Measurements from ENCODE around the gene IL1R1. TPM values are rescaled to one million over a fixed set of nuclear protein-coding genes. Genes with fewer than 3 reads are reported as not detected.

Gene IL1R1
- 100 to 1,000 TPM in 1 of 2 donors, 10 to 100 TPM in 1; 65.1 to 281 TPM for total RNA-seq

GRCh38 chr2:102141970-102142828 is at the start of gene IL1R1:
Gene IL1R1, plus strand, starts transcription at chr2:102142746. Its CDS starts 14,979 bp downstream, at chr2:102157725.
- ATAC-seq (ENCODE audit: insufficient number of reproducible peaks, low FRiP score, low read depth) = peak; percentile 61
- no peaks in the 10 kb centered on the region for H3K27me3 ChIP-seq (replicated peaks; ENCODE audit: insufficient read depth)
- no peaks in the 10 kb centered on the region for H3K36me3 ChIP-seq
- H3K27ac ChIP-seq = peak within 1 kb of the TSS; percentile 92 to 94
- no peak for TF ChIP-seq CTCF (IDR thresholded peaks at IDR 0.05)
- no peak for DNase-seq (ENCODE audit: low spot score)
- peaks cover 7 to 32% of the 10 kb centered on the region in 2 donors for H3K4me1 ChIP-seq (ENCODE audit: control insufficient read depth in 1 of 2, low read depth in 2 of 2)
- peaks cover 5% of the 10 kb centered on the region for H3K9me3 ChIP-seq
- peak within 1 kb of the TSS; percentile 76 for H3K4me3 ChIP-seq

GRCh38 chr2:102093662-102094061 is 48.9 kb upstream of the IL1R1 start:
- Histone ChIP-seq H3K4me1 (ENCODE audit: control insufficient read depth in 1 of 2, low read depth in 2 of 2) (no peaks in the 10 kb centered on the region), H3K36me3 (no peaks in the 10 kb centered on the region), H3K27ac (no peak overlapping the region), H3K9me3 (no peaks in the 10 kb centered on the region), H3K4me3 (no peak overlapping the region), H3K27me3 (replicated peaks; ENCODE audit: insufficient read depth) (no peaks in the 10 kb centered on the region)
- DNase-seq (ENCODE audit: low spot score) (no peak), ATAC-seq (ENCODE audit: insufficient number of reproducible peaks, low FRiP score, low read depth) (no peak)
- no peak for TF ChIP-seq CTCF (IDR thresholded peaks at IDR 0.05)

- Histone ChIP-seq H3K36me3 (no peaks in the 10 kb centered on the region), H3K4me3 (no peak overlapping the region), H3K27ac (no peak overlapping the region), H3K9me3 (no peaks in the 10 kb centered on the region), H3K27me3 (replicated peaks; ENCODE audit: insufficient read depth) (no peaks in the 10 kb centered on the region), H3K4me1 (ENCODE audit: control insufficient read depth in 1 of 2, low read depth in 2 of 2) (peaks cover 0 to 3% of the 10 kb centered on the region in 2 donors)
- TF ChIP-seq CTCF (IDR thresholded peaks at IDR 0.05) = no peak
- DNase-seq (ENCODE audit: low spot score) (no peak), ATAC-seq (ENCODE audit: insufficient number of reproducible peaks, low FRiP score, low read depth) (no peak)
Observed at GRCh38 chr2:102094917-102095316, 47.6 kb upstream of the IL1R1 start.

- ATAC-seq (ENCODE audit: insufficient number of reproducible peaks, low FRiP score, low read depth) = no peak
- H3K27me3 ChIP-seq (replicated peaks; ENCODE audit: insufficient read depth) = no peaks in the 10 kb centered on the region
Observed at GRCh38 chr2:102096103-102096502, 46.4 kb upstream of the IL1R1 start.

More at GRCh38 chr2:102096103-102096502, 46.4 kb upstream of the IL1R1 start:
- no peak for DNase-seq (ENCODE audit: low spot score)
- Histone ChIP-seq H3K9me3 (no peaks in the 10 kb centered on the region), H3K36me3 (no peaks in the 10 kb centered on the region), H3K4me3 (no peak overlapping the region), H3K4me1 (ENCODE audit: control insufficient read depth in 1 of 2, low read depth in 2 of 2) (peaks cover 0 to 6% of the 10 kb centered on the region in 2 donors), H3K27ac (no peak overlapping the region)
- no peak for TF ChIP-seq CTCF (IDR thresholded peaks at IDR 0.05)
